BLaER1 treated with 17β-estradiol and CSF1 and Interleukin-3, amounts not matched to agents 10 nM and 100 nM (cell line): ENCODE results near the gene GPX2.

Experiments used
- H3K27ac ChIP-seq, 11 experiments: shearing (Covaris generic); formaldehyde crosslinking; 2 replicates each; pipeline ENCODE4 v1.8.1; 2022
- H3K27me3 ChIP-seq, 11 experiments: shearing (Covaris generic); formaldehyde crosslinking; 2 replicates each; pipeline ENCODE4 v1.8.1; 2022
- H3K36me3 ChIP-seq, 11 experiments: shearing (Covaris generic); formaldehyde crosslinking; 2 replicates each; pipeline ENCODE4 v1.8.1; 2022
- H3K4me1 ChIP-seq, 10 experiments: shearing (Covaris generic); formaldehyde crosslinking; 2 replicates each; pipeline ENCODE4 v1.8.1; 2022
- H3K4me2 ChIP-seq, 11 experiments: shearing (Covaris generic); formaldehyde crosslinking; 2 replicates each; pipeline ENCODE4 v1.8.1; 2022
- H3K4me3 ChIP-seq, 10 experiments: shearing (Covaris generic); formaldehyde crosslinking; 2 replicates each; pipeline ENCODE4 v1.8.1; 2022
- H3K9ac ChIP-seq, 11 experiments: shearing (Covaris generic); formaldehyde crosslinking; 2 replicates each; pipeline ENCODE4 v1.8.1; 2022
- H3K9me3 ChIP-seq, 11 experiments: shearing (Covaris generic); formaldehyde crosslinking; replicated peaks in 1 of 11; 2 replicates each; pipeline ENCODE4 v1.8.1; 2022
- H4K20me1 ChIP-seq, 11 experiments: shearing (Covaris generic); formaldehyde crosslinking; 2 replicates each; pipeline ENCODE4 v1.8.1; 2022
- Cebpa-rat ChIP-seq, 11 experiments: shearing (Covaris generic); IDR thresholded peaks; 2 replicates each; pipeline ENCODE4 v1.8.1; 2022

The GPX2 gene

GRCh38 chr14:64930085-64930843 lies 12.3 kb downstream of the GPX2 start:
- TF ChIP-seq Cebpa-rat (IDR thresholded peaks at IDR 0.05) = no peak
- peaks cover 10 to 31% (median 26%) of the 10 kb centered on the region in 10 experiments for H3K4me1 ChIP-seq
- no peak overlapping the region for H3K9ac ChIP-seq
- no peak overlapping the region for H3K4me3 ChIP-seq
- peaks cover 0 to 89% (median 19%) of the 10 kb centered on the region in 11 experiments; a peak in 12 of 22 replicates for H4K20me1 ChIP-seq
- H3K9me3 ChIP-seq = no peaks in the 10 kb centered on the region; a peak in 1 of 22 replicates
- no peaks in the 10 kb centered on the region for H3K27me3 ChIP-seq
- H3K4me2 ChIP-seq = no peak overlapping the region
- no peak overlapping the region for H3K27ac ChIP-seq
- H3K36me3 ChIP-seq = peaks cover 85 to 99% (median 96%) of the 10 kb centered on the region in 11 experiments

GRCh38 chr14:64929014-64929359 lies 13.6 kb downstream of the GPX2 start:
- H3K36me3 ChIP-seq = peaks cover 91 to 99% (median 98%) of the 10 kb centered on the region in 11 experiments
- peaks cover 0 to 91% (median 19%) of the 10 kb centered on the region in 11 experiments; a peak in 11 of 22 replicates for H4K20me1 ChIP-seq
- peaks cover 10 to 29% (median 21%) of the 10 kb centered on the region in 10 experiments for H3K4me1 ChIP-seq
- no peak for TF ChIP-seq Cebpa-rat (IDR thresholded peaks at IDR 0.05)
- H3K27ac ChIP-seq = peak overlapping the region in 4 of 11 experiments; percentile 9 to 53 (median 31); a peak in 2 of 22 replicates
- no peaks in the 10 kb centered on the region; a peak in 1 of 22 replicates for H3K9me3 ChIP-seq
- H3K4me3 ChIP-seq = no peak overlapping the region
- peak overlapping the region in 1 of 11 experiments; percentile 12; a peak in 1 of 22 replicates for H3K9ac ChIP-seq
- peak overlapping the region in 8 of 11 experiments; percentile 60 to 80 (median 71); a peak in 12 of 22 replicates for H3K4me2 ChIP-seq
- no peaks in the 10 kb centered on the region for H3K27me3 ChIP-seq

- H4K20me1 ChIP-seq = peaks cover 0 to 92% (median 16%) of the 10 kb centered on the region in 11 experiments; a peak in 11 of 22 replicates
- no peak for TF ChIP-seq Cebpa-rat (IDR thresholded peaks at IDR 0.05)
- H3K9me3 ChIP-seq = no peaks in the 10 kb centered on the region; a peak in 1 of 22 replicates
- H3K27me3 ChIP-seq = no peaks in the 10 kb centered on the region
- H3K27ac ChIP-seq = peak overlapping the region in 5 of 11 experiments; percentile 9 to 53 (median 14); a peak in 5 of 22 replicates
- H3K9ac ChIP-seq = peak overlapping the region in 1 of 11 experiments; percentile 12; a peak in 1 of 22 replicates
- H3K4me2 ChIP-seq = peak overlapping the region; percentile 4 to 80 (median 68); a peak in 21 of 22 replicates
- H3K36me3 ChIP-seq = peaks cover 89 to 98% (median 96%) of the 10 kb centered on the region in 11 experiments
- peaks cover 10 to 29% (median 21%) of the 10 kb centered on the region in 10 experiments for H3K4me1 ChIP-seq
- peak overlapping the region in 2 of 10 experiments; percentile 29 to 43; a peak in 2 of 20 replicates for H3K4me3 ChIP-seq
These were observed 14.1 kb downstream of the GPX2 start for GRCh38 chr14:64928239-64929013.

- Histone ChIP-seq H4K20me1 (peaks cover 9 to 96% (median 25%) of the 10 kb centered on the region in 11 experiments; a peak in 17 of 22 replicates), H3K9ac (peak overlapping the region in 1 of 11 experiments; percentile 1; a peak in 1 of 22 replicates), H3K27me3 (no peaks in the 10 kb centered on the region), H3K4me3 (no peak overlapping the region), H3K27ac (peak overlapping the region in 1 of 11 experiments; percentile 20; a peak in 1 of 22 replicates), H3K4me1 (peaks cover 10 to 29% (median 21%) of the 10 kb centered on the region in 10 experiments), H3K4me2 (no peak overlapping the region), H3K9me3 (no peaks in the 10 kb centered on the region; a peak in 1 of 22 replicates), H3K36me3 (peaks cover 75 to 97% (median 84%) of the 10 kb centered on the region in 11 experiments)
- TF ChIP-seq Cebpa-rat (IDR thresholded peaks at IDR 0.05) = no peak
These were observed 15.5 kb downstream of the GPX2 start for GRCh38 chr14:64927031-64927430.

GRCh38 chr14:64926398-64926995 lies 16.0 kb downstream of the GPX2 start:
- Histone ChIP-seq H3K4me2 (no peak overlapping the region), H3K36me3 (peaks cover 70 to 96% (median 79%) of the 10 kb centered on the region in 11 experiments)

GRCh38 chr14:64923015-64923414 lies 19.5 kb downstream of the GPX2 start:
- no peak overlapping the region for H3K4me3 ChIP-seq
- no peak overlapping the region for H3K4me2 ChIP-seq
- H3K4me1 ChIP-seq = peaks cover 4 to 24% (median 10%) of the 10 kb centered on the region in 10 experiments
- no peak for TF ChIP-seq Cebpa-rat (IDR thresholded peaks at IDR 0.05)
- H3K27ac ChIP-seq = no peak overlapping the region
- H3K27me3 ChIP-seq = no peaks in the 10 kb centered on the region
- no peak overlapping the region for H3K9ac ChIP-seq
- H3K36me3 ChIP-seq = peaks cover 47 to 88% (median 57%) of the 10 kb centered on the region in 11 experiments
- peaks cover 16 to 97% (median 30%) of the 10 kb centered on the region in 11 experiments; a peak in 18 of 22 replicates for H4K20me1 ChIP-seq
- H3K9me3 ChIP-seq = no peaks in the 10 kb centered on the region

More at GRCh38 chr14:64926398-64926995, 16.0 kb downstream of the GPX2 start:
- peak overlapping the region in 1 of 11 experiments; percentile 20; a peak in 1 of 22 replicates for H3K27ac ChIP-seq
- TF ChIP-seq Cebpa-rat (IDR thresholded peaks at IDR 0.05) = no peak
- H3K27me3 ChIP-seq = no peaks in the 10 kb centered on the region
- H3K4me1 ChIP-seq = peaks cover 10 to 29% (median 21%) of the 10 kb centered on the region in 10 experiments
- no peak overlapping the region for H3K4me3 ChIP-seq
- H4K20me1 ChIP-seq = peaks cover 15 to 97% (median 29%) of the 10 kb centered on the region in 11 experiments; a peak in 17 of 22 replicates
- H3K9ac ChIP-seq = peak overlapping the region in 1 of 11 experiments; percentile 1; a peak in 1 of 22 replicates
- H3K9me3 ChIP-seq = no peaks in the 10 kb centered on the region; a peak in 1 of 22 replicates

- H4K20me1 ChIP-seq = peaks cover 14 to 94% (median 30%) of the 10 kb centered on the region in 11 experiments; a peak in 18 of 22 replicates
- no peak for TF ChIP-seq Cebpa-rat (IDR thresholded peaks at IDR 0.05)
- no peak overlapping the region for H3K4me2 ChIP-seq
- peaks cover 24 to 71% (median 48%) of the 10 kb centered on the region in 11 experiments for H3K36me3 ChIP-seq
- H3K27me3 ChIP-seq = no peaks in the 10 kb centered on the region
- no peak overlapping the region for H3K4me3 ChIP-seq
- no peak overlapping the region for H3K9ac ChIP-seq
- no peak overlapping the region for H3K27ac ChIP-seq
- H3K9me3 ChIP-seq = peaks cover 0 to 11% (median 7%) of the 10 kb centered on the region in 11 experiments; a peak in 14 of 22 replicates
- peaks cover 6 to 29% (median 7%) of the 10 kb centered on the region in 10 experiments for H3K4me1 ChIP-seq
These were observed 22.1 kb downstream of the GPX2 start for GRCh38 chr14:64920465-64920864.

- Histone ChIP-seq H3K9me3 (peaks cover 0 to 14% (median 9%) of the 10 kb centered on the region in 11 experiments; a peak in 14 of 22 replicates), H3K9ac (no peak overlapping the region), H3K4me1 (peaks cover 11 to 35% (median 13%) of the 10 kb centered on the region in 10 experiments), H3K36me3 (peaks cover 16 to 64% (median 39%) of the 10 kb centered on the region in 11 experiments), H3K4me3 (no peak overlapping the region), H3K27ac (no peak overlapping the region), H3K27me3 (no peaks in the 10 kb centered on the region), H3K4me2 (no peak overlapping the region), H4K20me1 (peaks cover 14 to 85% (median 30%) of the 10 kb centered on the region in 11 experiments; a peak in 18 of 22 replicates)
- no peak for TF ChIP-seq Cebpa-rat (IDR thresholded peaks at IDR 0.05)
These were observed 22.9 kb downstream of the GPX2 start for GRCh38 chr14:64919618-64920017.
